ENCODE results near the gene MAPK14.

DNA sequence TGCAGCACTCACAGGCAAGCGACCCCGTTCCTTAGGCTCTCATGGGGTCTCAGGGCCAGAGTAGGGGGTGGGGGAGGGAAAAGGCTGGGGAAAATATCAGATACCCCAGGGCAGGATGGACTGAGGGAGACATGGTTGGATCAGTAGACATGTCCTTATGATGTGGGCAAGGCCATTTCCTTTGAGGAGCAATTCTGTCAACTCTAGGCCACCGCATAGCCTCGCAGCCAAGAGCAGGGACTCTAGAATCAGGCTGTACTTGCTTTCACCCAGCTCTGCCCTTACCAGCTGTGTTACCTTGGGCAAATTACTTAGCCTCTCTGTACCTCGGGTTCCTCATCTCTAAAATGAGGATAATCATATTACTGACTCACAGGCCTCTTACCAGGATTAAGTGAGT lies 100.5 kb downstream of the MAPK14 start:
- no peak for TF ChIP-seq EZH2 (IDR thresholded peaks at IDR 0.05; ENCODE audit: low read length, missing control alignments)
- TF ChIP-seq CTCF (conservative IDR thresholded peaks at IDR 0.05 in 1 of 2, IDR thresholded peaks at IDR 0.05 in 1 of 2; ENCODE audit: low read depth in 1 of 2, low read length in 2 of 2) = no peak

Data from fibroblast of lung (primary cell).